ENCODE data around the gene CARNS1. TPM values are rescaled to one million over a fixed set of nuclear protein-coding genes. Genes with fewer than 3 reads are reported as not detected.

The CARNS1 gene
- total and polyA plus RNA-seq, 9 of the 15 experiments (the other 6 are each of a cell fraction or from before 2014, with no cell fraction given): 0.01 to 0.18 (median 0.06) TPM; not detected in 3

DNA sequence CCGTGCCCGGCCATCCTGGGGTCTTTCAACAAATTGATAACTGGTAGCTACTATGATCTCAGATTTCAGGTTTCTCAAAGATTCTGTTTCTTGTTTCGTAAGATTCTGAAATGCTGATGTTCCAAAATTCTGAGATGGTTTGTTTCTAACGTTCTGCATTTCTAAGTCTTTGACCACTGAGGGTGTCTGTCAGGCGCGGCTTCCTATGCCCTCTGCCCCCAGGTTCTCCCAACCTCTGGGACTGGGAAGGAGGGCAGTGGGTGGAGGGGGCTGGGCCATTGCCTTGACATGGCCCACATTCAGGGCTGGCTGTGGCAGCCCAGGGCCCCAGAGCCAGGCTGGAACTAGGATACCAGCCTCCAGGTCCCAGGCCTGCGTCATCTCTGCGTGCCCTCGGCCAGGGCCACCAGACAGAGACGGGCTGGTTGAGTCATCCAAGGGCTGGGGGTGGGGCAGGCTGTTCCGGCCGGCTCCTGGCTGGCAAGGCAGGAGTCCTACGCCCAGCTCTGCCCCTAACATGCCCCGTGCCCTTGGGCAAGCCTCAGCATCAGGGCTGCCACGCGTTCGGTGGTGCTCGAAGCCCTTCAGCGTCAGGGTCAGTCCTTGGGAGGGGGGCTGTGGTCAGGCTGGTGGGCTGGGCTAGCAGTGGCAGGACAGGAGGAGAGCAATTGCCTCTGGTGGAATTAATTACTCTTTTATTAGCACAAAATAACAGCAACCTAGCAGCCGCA, 48.4 kb downstream of the CARNS1 start (continued):
- TF ChIP-seq, protein P1, sequence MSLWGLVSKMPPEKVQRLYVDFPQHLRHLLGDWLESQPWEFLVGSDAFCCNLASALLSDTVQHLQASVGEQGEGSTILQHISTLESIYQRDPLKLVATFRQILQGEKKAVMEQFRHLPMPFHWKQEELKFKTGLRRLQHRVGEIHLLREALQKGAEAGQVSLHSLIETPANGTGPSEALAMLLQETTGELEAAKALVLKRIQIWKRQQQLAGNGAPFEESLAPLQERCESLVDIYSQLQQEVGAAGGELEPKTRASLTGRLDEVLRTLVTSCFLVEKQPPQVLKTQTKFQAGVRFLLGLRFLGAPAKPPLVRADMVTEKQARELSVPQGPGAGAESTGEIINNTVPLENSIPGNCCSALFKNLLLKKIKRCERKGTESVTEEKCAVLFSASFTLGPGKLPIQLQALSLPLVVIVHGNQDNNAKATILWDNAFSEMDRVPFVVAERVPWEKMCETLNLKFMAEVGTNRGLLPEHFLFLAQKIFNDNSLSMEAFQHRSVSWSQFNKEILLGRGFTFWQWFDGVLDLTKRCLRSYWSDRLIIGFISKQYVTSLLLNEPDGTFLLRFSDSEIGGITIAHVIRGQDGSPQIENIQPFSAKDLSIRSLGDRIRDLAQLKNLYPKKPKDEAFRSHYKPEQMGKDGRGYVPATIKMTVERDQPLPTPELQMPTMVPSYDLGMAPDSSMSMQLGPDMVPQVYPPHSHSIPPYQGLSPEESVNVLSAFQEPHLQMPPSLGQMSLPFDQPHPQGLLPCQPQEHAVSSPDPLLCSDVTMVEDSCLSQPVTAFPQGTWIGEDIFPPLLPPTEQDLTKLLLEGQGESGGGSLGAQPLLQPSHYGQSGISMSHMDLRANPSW (CRISPR knock-in tag; IDR thresholded peaks at IDR 0.05): 0 out of 2 replicates have a peak, but pooled peaks have one; percentile 52
- TF ChIP-seq, protein P2, sequence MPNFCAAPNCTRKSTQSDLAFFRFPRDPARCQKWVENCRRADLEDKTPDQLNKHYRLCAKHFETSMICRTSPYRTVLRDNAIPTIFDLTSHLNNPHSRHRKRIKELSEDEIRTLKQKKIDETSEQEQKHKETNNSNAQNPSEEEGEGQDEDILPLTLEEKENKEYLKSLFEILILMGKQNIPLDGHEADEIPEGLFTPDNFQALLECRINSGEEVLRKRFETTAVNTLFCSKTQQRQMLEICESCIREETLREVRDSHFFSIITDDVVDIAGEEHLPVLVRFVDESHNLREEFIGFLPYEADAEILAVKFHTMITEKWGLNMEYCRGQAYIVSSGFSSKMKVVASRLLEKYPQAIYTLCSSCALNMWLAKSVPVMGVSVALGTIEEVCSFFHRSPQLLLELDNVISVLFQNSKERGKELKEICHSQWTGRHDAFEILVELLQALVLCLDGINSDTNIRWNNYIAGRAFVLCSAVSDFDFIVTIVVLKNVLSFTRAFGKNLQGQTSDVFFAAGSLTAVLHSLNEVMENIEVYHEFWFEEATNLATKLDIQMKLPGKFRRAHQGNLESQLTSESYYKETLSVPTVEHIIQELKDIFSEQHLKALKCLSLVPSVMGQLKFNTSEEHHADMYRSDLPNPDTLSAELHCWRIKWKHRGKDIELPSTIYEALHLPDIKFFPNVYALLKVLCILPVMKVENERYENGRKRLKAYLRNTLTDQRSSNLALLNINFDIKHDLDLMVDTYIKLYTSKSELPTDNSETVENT (CRISPR knock-in tag; IDR thresholded peaks at IDR 0.05): no peak
- TF ChIP-seq, protein P3, sequence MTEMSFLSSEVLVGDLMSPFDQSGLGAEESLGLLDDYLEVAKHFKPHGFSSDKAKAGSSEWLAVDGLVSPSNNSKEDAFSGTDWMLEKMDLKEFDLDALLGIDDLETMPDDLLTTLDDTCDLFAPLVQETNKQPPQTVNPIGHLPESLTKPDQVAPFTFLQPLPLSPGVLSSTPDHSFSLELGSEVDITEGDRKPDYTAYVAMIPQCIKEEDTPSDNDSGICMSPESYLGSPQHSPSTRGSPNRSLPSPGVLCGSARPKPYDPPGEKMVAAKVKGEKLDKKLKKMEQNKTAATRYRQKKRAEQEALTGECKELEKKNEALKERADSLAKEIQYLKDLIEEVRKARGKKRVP (CRISPR knock-in tag; IDR thresholded peaks at IDR 0.05): 0 out of 2 replicates have a peak, but pooled peaks have one; percentile 64
- no peak for TF ChIP-seq RBM39 (optimal IDR thresholded peaks at IDR 0.05; ENCODE audit: low read depth, low read length)
- TF ChIP-seq DPF2 (IDR thresholded peaks at IDR 0.05): peak; percentile 55; the same call in 1 of the 2 replicates
- TF ChIP-seq SIX5 (IDR thresholded peaks at IDR 0.05; ENCODE audit: borderline replicate concordance in 1 of 2, insufficient read depth in 1 of 2, low read depth in 1 of 2, low read length in 2 of 2): no peak
- TF ChIP-seq THRAP3 (IDR thresholded peaks at IDR 0.05; ENCODE audit: borderline replicate concordance): 0 out of 2 replicates have a peak, but pooled peaks have one; percentile 62
- peak; percentile 88 for TF ChIP-seq POLR2G (IDR thresholded peaks at IDR 0.05; ENCODE audit: low read depth, low read length)
- TF ChIP-seq ZNF347 (CRISPR knock-in tag; IDR thresholded peaks at IDR 0.05; ENCODE audit: low read depth): no peak
- TF ChIP-seq RUNX1 (IDR thresholded peaks at IDR 0.05; ENCODE audit: low read depth): 0 out of 2 replicates have a peak, but pooled peaks have one; percentile 32
- TF ChIP-seq ZNF76 (CRISPR knock-in tag; IDR thresholded peaks at IDR 0.05; ENCODE audit: borderline replicate concordance): peak; percentile 59; the same call in 1 of the 2 replicates
- TF ChIP-seq RHOXF2B (CRISPR knock-in tag; conservative IDR thresholded peaks at IDR 0.05): 0 out of 2 replicates have a peak, but pooled peaks have one; percentile 23
- peak; percentile 39 to 54; a peak in 2 of 4 replicates for TF ChIP-seq TEAD1 (CRISPR knock-in tag; IDR thresholded peaks at IDR 0.05)
- TF ChIP-seq ATF7 (IDR thresholded peaks at IDR 0.05): peak; percentile 78
- TF ChIP-seq, protein P4, sequence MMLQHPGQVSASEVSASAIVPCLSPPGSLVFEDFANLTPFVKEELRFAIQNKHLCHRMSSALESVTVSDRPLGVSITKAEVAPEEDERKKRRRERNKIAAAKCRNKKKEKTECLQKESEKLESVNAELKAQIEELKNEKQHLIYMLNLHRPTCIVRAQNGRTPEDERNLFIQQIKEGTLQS (IDR thresholded peaks at IDR 0.05): peak; percentile 97
- TF ChIP-seq, protein P4 (CRISPR knock-in tag; conservative IDR thresholded peaks at IDR 0.05): peak; percentile 92

Measured in K562 (cell line).